ENCODE data around the gene APBB2.

APBB2 gene

DNA sequence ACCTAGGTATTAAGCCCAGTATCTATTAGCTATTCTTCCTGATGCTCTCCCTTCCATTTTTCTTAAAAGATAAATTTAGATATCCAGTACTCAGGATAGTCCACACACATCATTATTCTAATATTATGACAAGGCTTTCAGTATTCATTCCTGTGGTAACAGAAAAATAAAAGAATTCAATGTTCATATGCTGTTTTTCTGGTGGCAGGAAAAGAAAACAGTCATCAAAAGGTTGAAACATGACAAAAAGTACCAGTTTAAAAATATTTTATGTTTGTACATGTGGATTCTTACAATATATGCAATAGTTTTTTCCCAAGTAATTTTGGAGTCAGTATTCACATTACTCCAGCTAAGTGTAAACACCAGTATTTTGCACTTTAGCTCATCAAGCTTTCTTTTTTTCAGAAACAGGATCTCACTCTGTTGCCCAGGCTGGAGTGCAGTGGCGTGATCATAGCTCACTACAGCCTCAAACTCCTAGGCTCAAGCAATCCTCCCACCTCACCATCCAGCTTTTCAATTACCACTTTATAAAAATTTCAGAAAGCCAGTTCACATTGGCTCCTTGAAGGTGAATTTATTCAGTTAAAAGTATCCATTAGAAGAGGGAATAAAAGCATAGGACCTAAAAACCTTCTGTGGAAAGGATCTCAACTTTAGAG lies 2.3 kb downstream of the APBB2 start:
- H3K4me3 ChIP-seq (ENCODE audit: low read length): peak overlapping the region; percentile 75
- no peak for DNase-seq (ENCODE audit: low read depth)
- TF ChIP-seq, protein P1, sequence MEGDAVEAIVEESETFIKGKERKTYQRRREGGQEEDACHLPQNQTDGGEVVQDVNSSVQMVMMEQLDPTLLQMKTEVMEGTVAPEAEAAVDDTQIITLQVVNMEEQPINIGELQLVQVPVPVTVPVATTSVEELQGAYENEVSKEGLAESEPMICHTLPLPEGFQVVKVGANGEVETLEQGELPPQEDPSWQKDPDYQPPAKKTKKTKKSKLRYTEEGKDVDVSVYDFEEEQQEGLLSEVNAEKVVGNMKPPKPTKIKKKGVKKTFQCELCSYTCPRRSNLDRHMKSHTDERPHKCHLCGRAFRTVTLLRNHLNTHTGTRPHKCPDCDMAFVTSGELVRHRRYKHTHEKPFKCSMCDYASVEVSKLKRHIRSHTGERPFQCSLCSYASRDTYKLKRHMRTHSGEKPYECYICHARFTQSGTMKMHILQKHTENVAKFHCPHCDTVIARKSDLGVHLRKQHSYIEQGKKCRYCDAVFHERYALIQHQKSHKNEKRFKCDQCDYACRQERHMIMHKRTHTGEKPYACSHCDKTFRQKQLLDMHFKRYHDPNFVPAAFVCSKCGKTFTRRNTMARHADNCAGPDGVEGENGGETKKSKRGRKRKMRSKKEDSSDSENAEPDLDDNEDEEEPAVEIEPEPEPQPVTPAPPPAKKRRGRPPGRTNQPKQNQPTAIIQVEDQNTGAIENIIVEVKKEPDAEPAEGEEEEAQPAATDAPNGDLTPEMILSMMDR (conservative IDR thresholded peaks at IDR 0.05; ENCODE audit: low read depth, low read length): no peak

DNA sequence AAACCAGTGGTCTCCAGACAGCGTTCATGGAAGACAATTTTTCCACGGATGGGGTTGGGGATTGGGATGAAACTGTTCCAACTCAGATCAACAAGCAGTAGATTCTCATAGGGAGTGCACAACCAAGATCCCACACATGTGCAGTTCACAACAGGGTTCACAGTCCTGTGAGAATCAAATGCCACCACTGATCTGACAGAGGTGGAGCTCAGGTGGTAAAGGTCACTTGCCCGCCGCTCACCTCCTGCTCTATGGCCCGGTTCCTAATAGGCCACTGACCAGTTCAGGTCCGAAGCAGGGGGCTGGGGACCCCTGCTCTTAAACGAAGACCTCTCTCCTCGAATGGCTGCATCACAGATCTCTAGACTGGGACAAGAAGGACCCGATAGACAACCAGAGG lies 4.4 kb downstream of the APBB2 start:
- DNase-seq (ENCODE audit: low read depth): no peak

DNA sequence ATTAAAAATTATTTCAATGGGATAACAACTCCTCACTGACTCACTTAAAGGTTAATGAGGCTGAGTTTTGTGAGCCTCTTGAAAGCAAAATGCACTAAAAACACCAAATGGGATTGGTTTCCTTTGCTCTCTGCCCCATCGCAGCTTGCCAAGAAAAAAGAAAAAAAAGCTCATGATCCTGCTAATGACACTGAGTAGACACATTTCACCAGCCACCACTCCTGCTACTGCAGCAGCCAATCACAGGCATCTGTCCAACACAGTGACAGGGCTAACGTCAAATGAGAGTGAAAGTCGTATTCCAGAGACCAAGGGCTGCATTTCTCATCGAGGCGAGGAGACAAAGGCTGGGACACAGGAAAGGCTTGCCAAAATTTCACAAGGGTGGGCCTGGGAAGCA lies 5.2 kb downstream of the APBB2 start:
- DNase-seq (ENCODE audit: low read depth): no peak
- TF ChIP-seq, protein P1 (conservative IDR thresholded peaks at IDR 0.05; ENCODE audit: low read depth, low read length): no peak
- no peak overlapping the region for H3K4me3 ChIP-seq (ENCODE audit: low read length)

More for the DNA sequence above, 4.4 kb downstream of the APBB2 start:
- TF ChIP-seq, protein P1 (conservative IDR thresholded peaks at IDR 0.05; ENCODE audit: low read depth, low read length): no peak
- H3K4me3 ChIP-seq (ENCODE audit: low read length): no peak overlapping the region

DNA sequence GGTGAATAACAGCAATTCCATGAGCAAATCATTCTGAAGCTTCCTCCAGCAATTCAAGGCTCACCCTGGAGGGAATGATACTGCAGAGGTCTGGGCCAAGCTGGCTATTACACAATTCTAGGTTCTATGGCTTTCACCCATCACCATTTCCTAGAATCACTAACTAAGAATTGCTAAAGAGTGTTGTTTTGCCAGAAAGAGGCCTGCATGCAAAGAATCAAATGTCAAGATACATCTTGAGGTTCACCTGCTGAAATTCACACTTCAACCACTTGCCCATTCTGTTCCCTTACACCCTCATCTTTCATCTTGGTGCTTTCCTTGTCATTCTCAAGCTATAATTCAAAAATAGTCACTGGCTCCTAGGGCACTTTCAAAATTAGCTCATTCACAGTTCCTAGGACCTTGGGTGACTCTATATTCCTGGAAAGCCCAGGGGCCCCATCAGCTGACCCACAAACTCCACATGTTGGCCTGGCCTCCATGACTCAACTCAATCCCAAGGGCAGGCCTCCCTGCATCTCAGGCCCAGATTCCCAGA lies 7.0 kb downstream of the APBB2 start:
- TF ChIP-seq, protein P1 (conservative IDR thresholded peaks at IDR 0.05; ENCODE audit: low read depth, low read length): no peak
- DNase-seq (ENCODE audit: low read depth): no peak
- H3K4me3 ChIP-seq (ENCODE audit: low read length): no peak overlapping the region

DNA sequence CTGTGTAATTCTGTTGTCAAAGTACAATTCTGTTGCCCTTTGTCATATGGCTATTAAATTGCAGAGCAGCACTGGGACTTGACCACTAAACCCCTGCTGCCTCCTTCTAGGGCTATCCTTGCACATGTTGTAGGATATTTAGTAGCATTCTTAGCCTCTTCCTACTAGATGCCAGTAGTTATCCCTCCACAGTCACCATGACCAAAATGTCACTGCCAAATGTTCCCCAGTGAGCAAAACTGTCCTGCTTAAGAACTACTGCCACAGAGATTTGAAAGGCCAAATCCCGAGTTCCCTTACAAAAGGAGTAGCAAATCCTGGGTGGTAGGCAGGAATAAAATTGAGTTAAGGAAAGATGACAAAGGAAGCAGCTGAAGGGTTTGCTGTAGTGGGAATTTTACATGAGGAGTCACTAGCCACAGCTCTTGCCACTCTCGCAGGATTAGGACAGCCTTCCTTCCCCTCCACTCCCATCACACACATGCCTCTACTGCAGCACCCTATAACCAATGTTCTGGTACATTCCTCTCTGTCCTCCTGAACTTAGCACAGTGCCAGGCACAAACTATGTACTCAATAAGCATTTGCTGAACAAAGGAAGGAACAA lies 8.4 kb downstream of the APBB2 start:
- TF ChIP-seq, protein P1 (conservative IDR thresholded peaks at IDR 0.05; ENCODE audit: low read depth, low read length): no peak
- no peak overlapping the region for H3K4me3 ChIP-seq (ENCODE audit: low read length)
- DNase-seq (ENCODE audit: low read depth): no peak

DNA sequence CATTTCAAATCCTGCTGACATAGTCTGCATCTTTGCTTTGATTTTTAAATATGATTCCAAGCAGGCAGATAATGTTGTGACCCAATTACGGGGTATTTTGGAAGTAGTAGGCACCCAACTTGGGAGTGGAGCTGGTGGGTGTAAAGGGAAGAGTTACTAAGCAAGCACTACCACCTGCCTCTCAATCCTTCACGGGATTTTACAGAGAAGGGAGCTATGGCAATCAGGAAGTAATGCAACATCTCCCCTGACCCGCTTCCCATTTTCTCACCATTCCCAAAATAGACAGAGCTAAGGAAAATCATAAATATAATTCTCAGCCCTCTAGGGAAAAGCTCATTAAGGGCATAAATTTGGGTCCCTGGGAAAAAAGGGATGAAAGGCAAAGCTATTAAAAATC lies 9.2 kb downstream of the APBB2 start:
- no peak for DNase-seq (ENCODE audit: low read depth)
- H3K4me3 ChIP-seq (ENCODE audit: low read length): no peak overlapping the region
- TF ChIP-seq, protein P1 (conservative IDR thresholded peaks at IDR 0.05; ENCODE audit: low read depth, low read length): no peak

All from retinal pigment epithelial cell (primary cell).